Left cardiac atrium (tissue), 4 donors: ENCODE measurements around the gene SHC3. TPM values are rescaled to one million over a fixed set of nuclear protein-coding genes. Genes with fewer than 3 reads are reported as not detected.

Experiments
- ATAC-seq, 2 donors: fragments of 200-7000 bp; cut with Tn5 transposase; one replicate each; pipeline ENCODE4 v1.9.1; 2020; ENCODE audit warnings: mild to moderate bottlenecking in 2 of 2, moderate library complexity in 2 of 2
- DNase-seq: peaks from one replicate; pipeline ENCODE4 v3.0.0-alpha.2; 2020
- intact Hi-C, 2 donors: fragments of 100-400 bp; cut with DNase I; formaldehyde crosslinking; loops; one replicate each; pipeline versions ENCODE4 v1.14.1 to v1.15.1; 2022 to 2023
- total RNA-seq, 2 donors: library from RNA; stranded (reverse); fragmentation: NEBNext Ultra II Directional; extraction: Animal tissue kit (Norgen Biotek cat#: 25700); gene quantifications; one replicate each; pipeline ENCODE4 v1.2.1, GENCODE V29; 2021
- donor health status: DM: no; HTN: yes; CAD: no.
- donor health status: DM: no; HTN: yes; CAD: no; lungs with severe emphysema.
- donor health status: DM: yes; HTN: yes; CAD: no.
- donor health status: Dilated cardiomyopathy.

SHC3 gene
- total RNA-seq, 2 donors from 2014 or later: 1.5 to 2.7 TPM

GRCh38 chr9:89167788-89168187, 10.8 kb downstream of the SHC3 start:
- intact Hi-C loops: no loop called here
- DNase-seq (no peak), ATAC-seq (no peak)

- DNase-seq (no peak), ATAC-seq (no peak)
- intact Hi-C loops: no loop called here
Observed at GRCh38 chr9:89166852-89167251, 11.8 kb downstream of the SHC3 start.

- DNase-seq: no peak
- ATAC-seq: no peak
- intact Hi-C loops: no loop called here
Observed at GRCh38 chr9:89165880-89166279, 12.7 kb downstream of the SHC3 start.

GRCh38 chr9:89165341-89165740, 13.3 kb downstream of the SHC3 start:
- no peak for DNase-seq
- intact Hi-C loops: no loop called here
- no peak for ATAC-seq

- no peak for DNase-seq
- ATAC-seq: no peak
- intact Hi-C loops: no loop called here
Observed at GRCh38 chr9:89161221-89161620, 17.4 kb downstream of the SHC3 start.

GRCh38 chr9:89160806-89161205, 17.8 kb downstream of the SHC3 start:
- intact Hi-C loops: no loop called here
- ATAC-seq (no peak), DNase-seq (no peak)

GRCh38 chr9:89154651-89155336, 23.8 kb downstream of the SHC3 start:
- intact Hi-C loops: no loop called here
- peak in 1 of 2 donors; percentile 22 for ATAC-seq

GRCh38 chr9:89154218-89154617, 24.4 kb downstream of the SHC3 start:
- intact Hi-C loops: no loop called here
- no peak for DNase-seq

More at GRCh38 chr9:89154651-89155336, 23.8 kb downstream of the SHC3 start:
- DNase-seq: no peak

GRCh38 chr9:89153232-89154017, 25.2 kb downstream of the SHC3 start:
- intact Hi-C loops: no loop called here
- DNase-seq: no peak

More at GRCh38 chr9:89154218-89154617, 24.4 kb downstream of the SHC3 start:
- no peak for ATAC-seq

GRCh38 chr9:89149726-89150125, 28.9 kb downstream of the SHC3 start:
- no peak for DNase-seq
- ATAC-seq: no peak
- intact Hi-C loops: no loop called here

More at GRCh38 chr9:89153232-89154017, 25.2 kb downstream of the SHC3 start:
- peak in 1 of 2 donors; percentile 64 for ATAC-seq

- intact Hi-C loops: no loop called here
Observed at GRCh38 chr9:89145097-89145496, 33.5 kb downstream of the SHC3 start.

GRCh38 chr9:89144238-89144637, 34.4 kb downstream of the SHC3 start:
- no peak for ATAC-seq
- no peak for DNase-seq
- intact Hi-C loops: no loop called here

More at GRCh38 chr9:89145097-89145496, 33.5 kb downstream of the SHC3 start:
- ATAC-seq: no peak
- DNase-seq: no peak

GRCh38 chr9:89143266-89143665, 35.4 kb downstream of the SHC3 start:
- intact Hi-C loops: no loop called here

GRCh38 chr9:89139455-89139854, 39.2 kb downstream of the SHC3 start:
- ATAC-seq (no peak), DNase-seq (no peak)
- intact Hi-C loops: no loop called here

More at GRCh38 chr9:89143266-89143665, 35.4 kb downstream of the SHC3 start:
- DNase-seq (no peak), ATAC-seq (no peak)

GRCh38 chr9:89138463-89139390, 39.9 kb downstream of the SHC3 start:
- DNase-seq (no peak), ATAC-seq (peak in 1 of 2 donors; percentile 83)
- intact Hi-C loops: no loop called here

GRCh38 chr9:89137542-89138462, 40.8 kb downstream of the SHC3 start:
- intact Hi-C loops: no loop called here
- peak; percentile 82 to 97 for ATAC-seq
- peak; percentile 66 for DNase-seq

- no peak for ATAC-seq
- intact Hi-C loops: no loop called here
Observed at GRCh38 chr9:89135591-89136166, 42.9 kb downstream of the SHC3 start.

GRCh38 chr9:89134709-89135108, 43.9 kb downstream of the SHC3 start:
- intact Hi-C loops: no loop called here
- no peak for ATAC-seq
- DNase-seq: no peak

More at GRCh38 chr9:89135591-89136166, 42.9 kb downstream of the SHC3 start:
- DNase-seq: no peak
